NCI-H1930 (cell line): ENCODE results near the gene NPC1.
"Not testable (repeated sequence)": the region's sequence is repeated elsewhere in the genome, so short reads cannot be mapped to it uniquely, and the experiment has no call there.

ENCODE experiments used
- DNase-seq, 2 experiments: peaks; one replicate each; lab custom pipeline; 2025; lab: John Stamatoyannopoulos, UW

NPC1 gene

DNA sequence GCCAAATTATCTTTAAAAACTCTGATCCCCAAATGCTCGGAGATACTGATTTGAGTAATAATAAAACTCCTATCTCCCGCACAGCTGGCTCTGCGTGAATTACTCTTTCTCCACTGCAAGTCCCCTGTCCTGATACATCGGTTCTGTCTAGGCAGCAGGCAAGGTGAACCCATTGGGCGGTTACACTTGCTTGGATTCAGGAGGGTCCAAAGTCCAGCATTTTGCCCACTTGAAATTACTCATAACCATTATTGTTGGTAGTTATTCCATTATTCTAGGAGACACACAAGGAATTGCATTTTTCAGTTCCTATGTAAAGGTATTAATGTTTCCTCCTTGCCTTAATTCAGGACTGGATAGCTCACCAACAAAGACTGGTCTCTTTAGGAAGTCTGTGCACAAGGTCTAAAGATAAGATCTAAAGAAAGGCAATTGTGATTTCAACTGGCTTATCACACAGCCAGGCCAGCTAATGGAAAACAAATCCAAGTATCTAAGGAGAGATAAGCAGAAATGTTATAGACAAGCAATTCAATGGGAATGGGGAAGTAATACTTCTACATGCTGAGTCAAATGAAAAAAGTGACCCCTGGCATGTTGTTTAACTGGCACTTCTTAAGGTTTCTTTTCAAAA is 23.2 kb upstream of the NPC1 start:
- DNase-seq, result no peak

DNA sequence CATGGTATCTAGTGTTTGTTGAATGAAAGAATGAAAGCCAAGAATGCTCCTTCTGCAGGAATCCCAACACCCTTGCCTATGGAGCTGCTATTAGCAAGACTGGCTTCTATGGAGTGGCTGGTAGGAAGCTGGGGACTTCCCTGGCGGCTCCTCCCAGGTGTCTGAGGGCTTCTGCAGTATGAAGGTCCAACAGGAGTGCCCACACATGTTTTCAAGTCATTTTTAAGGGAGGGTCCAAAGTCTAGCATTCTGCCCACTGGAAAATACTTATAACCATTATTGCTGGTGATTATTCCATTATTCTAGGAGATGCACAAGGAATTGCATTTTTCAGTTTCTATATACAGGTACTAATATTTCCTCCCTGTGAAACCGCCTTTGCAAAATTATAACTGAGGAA is 21.9 kb upstream of the NPC1 start:
- no peak for DNase-seq

DNA sequence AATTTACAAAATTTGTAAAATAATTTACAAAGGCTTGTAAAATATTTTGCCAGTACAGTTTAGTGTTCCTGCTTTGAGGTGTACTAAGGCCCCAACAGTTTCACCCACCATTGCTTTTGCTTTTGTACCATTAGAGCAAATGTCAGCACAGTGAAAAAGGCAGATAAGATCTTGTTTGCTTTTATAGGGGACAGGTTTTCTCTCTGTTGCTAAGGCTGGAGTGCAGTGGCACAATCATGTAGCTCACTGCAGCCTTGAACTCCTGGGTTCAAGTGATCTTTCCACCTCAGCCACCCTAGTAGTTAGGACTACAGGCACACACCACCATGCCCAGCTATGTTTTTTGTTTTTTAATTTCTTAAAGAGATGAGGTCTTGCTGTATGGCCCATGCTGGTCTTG is 19.6 kb upstream of the NPC1 start:
- DNase-seq, result no peak

DNA sequence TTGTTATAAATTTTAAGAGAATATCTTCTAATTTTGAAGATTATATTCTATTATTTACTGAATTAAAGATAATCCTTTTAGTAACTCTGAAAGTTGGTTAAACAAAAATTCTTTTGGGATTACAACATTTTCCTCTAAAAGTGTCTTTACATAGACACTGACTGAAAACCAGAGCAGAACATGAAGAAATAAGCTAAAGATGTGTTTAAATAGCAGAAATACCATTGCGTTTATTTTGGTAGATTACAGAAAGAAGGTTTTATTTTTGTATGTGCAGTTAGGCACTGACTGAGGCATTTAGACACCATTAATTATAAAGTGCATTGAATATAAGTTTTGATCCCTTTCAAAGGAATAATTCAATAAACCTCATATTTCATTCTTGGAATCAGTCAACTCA is 13.5 kb upstream of the NPC1 start:
- DNase-seq, result no peak

DNA sequence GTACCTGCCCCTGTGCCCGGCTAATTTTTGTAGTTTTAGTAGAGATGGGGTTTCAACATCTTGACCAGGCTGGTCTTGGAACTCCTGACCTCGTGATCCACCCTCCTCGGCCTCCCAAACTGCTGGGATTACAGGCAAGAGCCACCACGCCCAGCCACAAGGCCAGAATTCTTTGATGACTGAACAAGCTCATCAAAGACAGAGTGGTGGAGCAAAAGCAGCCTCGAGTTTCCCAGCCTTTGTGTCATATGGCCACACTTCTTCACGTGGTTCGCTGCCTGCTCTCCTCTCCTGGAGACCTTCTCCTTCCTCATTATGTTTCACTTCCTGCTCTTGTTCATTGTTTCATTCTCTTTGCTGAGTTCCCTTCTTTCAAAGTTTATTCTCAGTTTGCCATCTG is 9.9 kb upstream of the NPC1 start:
- DNase-seq, result no peak

DNA sequence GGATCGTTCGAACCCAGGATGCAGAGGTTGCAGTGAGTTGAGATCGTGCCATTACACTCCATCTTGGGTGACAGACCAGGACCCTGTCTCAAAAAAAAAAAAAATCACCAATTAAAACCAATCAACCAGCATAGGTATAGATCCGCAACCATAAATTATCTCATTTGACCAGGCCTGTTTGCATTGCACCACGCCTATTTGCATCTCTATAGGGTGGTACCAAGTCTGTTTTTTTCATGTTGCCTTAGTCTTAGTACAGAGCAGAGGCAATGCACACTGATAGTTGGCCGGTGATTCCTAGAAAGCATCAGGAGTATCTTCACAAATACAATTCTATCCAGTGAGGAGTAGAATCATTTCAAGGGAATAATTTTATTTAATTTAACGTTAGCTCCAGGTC is 9.3 kb upstream of the NPC1 start:
- DNase-seq, result no peak

DNA sequence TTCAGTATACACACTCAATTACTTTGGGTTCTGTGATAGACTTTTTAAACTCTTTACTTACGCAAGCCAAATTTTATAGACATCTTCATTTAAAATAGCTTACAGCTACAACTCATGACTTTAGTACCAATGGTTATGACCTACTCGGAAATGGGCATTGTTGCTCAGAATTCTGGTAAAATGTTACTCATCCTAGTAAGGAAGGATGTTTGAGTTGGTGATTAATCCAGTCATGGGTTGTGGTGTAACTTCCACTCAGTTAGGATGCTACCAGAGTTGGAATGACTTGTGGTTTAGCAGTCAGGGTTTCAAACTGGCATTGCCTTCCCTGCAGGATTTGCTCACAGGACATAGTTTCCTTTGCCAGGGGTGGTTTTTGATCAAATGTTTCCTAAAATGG is 7.4 kb upstream of the NPC1 start:
- DNase-seq, result no peak

DNA sequence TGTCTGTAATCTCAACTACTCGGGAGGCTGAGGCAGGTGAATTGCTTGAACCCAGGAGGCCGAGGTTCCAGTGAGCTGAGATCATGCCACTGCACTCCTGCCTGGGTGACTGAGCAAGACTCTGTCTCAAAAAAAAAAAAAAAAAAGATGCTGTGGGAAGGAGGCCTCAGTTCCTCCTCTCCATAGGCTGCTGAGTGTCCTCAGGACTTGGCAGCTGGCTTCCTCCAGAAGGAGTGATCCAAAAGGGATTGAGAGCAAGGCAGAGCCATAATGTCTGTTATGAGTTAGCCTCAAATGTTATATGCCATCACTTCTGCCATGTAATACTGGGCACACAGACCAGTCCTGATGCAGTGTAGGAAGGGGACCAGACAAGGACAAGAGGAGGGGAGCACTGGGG is 6.6 kb upstream of the NPC1 start:
- no peak for DNase-seq

DNA sequence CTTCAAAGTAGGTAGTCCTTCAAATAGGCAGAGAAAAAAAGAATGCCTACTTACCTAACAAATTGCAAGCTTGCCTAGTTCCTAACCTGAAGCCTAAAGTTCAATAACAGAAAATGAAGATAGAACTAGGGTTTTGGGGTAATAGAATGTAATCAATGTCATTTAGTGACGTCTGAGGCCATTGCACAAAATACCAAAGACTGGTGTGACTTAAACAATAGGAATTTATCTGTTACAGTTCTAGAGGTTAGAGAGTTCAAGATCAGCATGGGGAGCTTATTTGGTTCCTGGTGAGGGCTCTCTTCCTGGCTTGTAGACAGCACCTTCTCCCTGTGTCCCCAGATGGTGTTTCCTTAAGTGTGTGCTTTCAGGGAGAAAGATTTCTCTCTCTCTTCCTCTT is 4.7 kb upstream of the NPC1 start:
- no peak for DNase-seq

DNA sequence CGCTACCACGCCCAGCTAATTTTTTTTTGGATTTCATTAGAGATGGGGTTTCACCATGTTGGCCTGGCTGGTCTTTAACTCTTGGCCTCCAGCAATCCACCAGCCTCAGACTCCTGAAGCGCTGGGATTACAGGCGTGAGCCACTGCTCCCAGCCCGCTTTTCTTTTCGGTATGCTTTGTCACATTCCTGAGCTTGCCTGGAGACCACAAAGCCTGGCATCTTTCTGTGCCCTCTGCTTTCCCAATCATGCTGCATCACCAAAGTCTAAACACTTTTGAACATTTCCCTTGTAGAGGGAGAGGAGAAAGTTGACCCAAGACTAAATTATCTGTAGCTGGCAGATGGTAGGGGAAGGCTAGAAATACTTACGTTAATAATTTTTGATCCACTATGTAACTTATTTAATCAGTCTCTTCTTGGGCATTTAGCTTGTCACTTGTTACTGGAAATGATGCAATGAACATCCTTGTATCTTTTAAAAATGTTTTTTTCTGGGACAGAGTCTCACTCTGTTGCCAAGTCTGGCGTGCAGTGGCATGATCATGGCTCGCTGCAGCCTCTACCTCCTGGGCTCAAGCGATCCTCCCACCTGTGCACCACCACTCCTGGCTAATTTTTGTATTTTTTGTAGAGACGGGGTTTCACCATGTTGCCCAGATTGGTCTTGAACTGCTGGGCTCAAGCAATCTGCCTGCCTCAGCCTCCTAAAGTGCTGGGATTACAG is 2.7 kb upstream of the NPC1 start:
- DNase-seq, result no peak

DNA sequence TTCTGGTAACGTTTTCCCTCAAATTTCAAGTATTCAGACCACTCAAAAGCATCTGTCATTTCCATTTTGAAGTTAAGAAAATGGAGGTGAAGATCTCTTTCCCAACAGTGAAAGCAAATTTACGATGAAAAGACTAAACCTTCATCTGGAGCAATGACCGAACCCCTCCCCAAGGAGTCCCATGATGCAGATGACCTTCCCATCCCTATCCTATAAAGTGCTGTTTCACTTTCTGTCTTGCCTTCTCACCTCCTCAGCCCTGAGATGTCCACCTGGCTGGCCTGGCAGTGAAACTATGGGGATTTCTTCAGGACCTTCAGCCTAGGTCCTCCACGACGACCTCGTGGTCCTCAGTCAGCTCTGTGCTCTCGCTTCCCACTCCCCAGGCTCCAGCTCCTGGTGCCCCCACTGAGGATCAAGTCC is 925 bp upstream of the NPC1 start:
- DNase-seq, result no peak

DNA sequence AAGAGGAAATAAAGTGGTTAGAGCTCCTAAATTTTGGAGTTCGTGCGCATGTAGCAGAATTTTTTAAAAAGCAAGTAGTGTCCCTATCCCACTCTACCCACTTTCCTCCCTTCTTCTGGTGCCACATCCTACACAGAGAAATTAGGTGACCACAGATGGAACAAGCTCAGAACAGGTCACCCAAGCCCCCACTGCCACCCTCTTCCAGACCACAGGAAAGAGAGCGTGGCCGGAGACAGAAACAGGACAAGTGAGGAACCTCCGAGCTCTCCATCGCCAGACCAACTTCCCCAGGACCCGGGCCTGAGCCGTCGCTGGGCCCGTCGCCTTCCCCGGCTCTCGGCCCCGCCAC is 433 bp downstream of the NPC1 start:
- DNase-seq, result no peak

DNA sequence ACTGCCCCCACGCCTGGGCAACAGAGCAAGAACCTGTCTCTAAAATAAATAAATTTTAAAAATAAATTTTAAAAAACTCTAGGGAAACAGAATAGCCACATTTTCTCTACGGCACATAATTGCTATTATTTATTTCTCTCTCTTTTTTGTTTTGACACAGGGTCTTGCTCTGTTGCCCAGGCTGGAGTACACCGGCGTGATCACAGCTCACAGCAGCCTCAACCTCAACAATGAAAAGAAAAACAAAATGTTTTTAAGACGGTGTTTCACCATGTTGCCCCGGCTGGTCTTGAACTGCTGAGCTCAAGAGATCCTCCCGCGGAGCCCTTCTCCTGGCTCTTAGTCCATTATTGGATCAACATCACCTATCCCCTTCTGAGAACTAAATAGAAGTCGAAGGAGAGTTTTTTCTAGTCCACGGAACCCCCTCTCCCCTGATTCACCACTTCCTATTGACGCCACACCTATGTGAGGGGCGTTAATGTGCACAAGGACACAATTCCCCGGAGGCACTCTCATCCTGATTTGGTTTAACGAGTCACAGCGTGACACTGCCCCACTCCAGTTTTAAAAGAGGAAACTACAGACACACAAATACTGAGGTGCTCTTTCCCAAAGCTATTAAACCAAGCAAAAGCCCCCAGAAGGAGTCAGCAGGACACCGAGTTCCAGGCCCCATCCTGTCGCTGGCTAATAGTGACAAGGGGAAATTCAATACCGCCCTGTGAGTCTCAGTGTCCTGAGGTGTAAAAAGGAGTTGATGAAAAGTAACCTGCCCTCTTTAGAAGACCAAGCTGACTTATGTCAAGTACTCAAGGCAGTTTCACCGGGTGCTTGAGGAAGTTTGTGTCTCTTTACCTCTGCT is 1.1 kb downstream of the NPC1 start:
- DNase-seq, result no peak

DNA sequence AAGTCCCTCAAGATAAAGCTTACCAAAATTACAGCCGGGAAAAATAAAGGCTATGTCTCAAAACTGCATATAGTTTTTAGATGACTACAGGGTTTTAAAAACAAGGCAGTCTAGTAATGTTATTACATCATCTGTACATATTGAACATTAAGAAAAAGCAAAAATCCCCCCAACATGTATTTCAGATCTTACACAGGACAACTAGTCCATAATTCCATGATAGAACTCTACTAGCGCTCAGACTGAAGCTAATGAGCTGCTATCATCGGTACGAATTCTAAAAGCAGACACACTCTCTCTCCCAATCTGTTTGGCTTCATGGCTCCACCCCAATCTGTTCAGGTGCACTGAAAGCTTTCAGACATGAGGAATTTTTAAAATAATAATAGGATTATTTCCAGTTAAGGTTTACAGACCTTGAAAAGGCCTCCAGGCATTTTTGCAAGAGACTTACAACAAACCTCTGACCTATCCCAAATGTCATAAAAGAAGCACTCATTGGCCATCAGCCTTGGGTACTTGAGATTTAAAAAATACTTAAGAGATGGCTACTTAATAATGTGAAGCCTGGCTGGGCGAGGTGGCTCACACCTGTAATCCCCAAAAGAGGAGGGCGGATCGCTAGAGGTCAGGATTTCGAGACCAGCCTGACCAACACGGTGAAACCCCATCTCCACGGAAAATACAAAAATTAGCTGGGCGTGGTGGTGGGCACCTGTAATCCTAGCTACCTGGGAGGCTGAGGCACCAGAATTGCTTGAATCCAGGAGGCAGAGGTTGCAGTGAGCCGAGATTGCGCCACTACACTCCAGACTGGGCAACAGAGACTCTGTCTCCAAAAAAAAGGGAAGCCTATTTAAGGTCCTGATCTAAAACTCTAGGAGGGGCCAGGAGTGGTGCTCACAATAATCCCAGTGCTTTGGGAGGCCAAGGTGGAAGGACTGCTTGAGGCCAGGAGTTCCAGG is 2.0 kb downstream of the NPC1 start:
- DNase-seq, result no peak

DNA sequence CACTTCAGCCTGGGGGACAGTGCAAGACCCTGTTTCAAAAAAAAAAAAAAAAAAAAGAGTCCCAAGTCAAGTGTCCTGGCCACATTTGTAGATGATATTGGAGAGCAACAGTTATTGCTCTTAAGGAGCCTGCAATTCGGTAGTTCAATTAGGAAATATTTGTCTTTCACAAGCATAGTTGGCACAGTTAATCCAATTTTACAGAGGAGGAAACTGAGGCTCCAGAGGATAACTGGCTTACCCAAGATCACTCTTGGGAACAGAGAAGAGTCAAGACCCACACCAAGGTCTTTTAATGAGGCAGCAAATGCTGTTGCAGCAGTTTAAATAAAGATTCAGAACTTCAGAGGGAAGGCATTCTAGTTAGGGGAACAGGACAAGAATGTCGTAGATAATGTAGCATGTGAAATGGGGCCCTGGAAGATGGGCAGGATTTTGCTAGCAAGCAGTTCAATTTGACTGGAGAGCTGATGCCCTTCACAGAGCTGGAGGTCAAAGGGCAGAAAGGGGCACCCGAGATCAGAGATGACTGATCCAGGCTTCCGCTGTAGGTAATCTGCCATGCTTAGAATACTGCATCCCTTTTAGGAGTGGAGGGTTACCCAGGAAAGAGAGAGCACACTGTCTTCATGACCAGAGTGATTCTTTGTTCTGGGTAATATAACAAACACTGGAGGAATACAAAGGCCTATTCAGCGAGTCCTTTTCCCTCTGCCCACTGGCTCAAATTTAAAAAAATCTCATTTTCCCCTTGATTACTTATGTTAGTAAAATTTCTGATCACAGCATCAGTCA is 3.0 kb downstream of the NPC1 start:
- DNase-seq, result no peak

DNA sequence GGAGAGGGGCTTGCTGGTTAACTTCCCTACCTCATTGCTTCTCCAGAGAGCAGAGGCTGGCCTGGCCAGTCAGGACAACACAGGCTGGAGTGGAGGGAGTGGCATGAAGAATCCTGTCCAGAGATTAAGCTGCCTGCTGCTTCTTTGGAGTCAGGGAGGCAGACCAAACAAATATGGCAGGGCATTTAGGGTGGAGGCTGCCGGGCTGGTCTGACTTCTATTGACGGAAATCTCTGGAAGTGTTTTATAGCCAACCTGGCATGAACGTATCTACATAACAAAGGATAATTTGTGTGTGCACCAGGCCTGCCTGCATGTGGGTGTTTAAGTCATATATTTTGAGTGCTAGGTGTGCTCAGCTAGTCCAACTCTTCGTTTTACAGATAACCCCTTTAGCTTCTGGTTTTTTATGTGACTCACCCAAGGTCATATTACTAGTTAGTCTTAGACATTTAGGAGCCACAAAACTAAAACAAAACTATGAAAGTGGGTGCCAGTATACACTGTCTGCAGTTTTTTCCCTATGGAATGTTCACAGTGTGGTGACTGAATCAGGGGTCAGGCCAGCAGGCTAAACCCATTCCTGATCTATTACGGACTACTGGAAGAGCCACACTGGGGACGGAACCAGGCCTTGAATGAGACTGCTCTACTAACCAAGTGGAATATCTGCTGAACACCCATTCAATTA is 5.5 kb downstream of the NPC1 start:
- no peak for DNase-seq

DNA sequence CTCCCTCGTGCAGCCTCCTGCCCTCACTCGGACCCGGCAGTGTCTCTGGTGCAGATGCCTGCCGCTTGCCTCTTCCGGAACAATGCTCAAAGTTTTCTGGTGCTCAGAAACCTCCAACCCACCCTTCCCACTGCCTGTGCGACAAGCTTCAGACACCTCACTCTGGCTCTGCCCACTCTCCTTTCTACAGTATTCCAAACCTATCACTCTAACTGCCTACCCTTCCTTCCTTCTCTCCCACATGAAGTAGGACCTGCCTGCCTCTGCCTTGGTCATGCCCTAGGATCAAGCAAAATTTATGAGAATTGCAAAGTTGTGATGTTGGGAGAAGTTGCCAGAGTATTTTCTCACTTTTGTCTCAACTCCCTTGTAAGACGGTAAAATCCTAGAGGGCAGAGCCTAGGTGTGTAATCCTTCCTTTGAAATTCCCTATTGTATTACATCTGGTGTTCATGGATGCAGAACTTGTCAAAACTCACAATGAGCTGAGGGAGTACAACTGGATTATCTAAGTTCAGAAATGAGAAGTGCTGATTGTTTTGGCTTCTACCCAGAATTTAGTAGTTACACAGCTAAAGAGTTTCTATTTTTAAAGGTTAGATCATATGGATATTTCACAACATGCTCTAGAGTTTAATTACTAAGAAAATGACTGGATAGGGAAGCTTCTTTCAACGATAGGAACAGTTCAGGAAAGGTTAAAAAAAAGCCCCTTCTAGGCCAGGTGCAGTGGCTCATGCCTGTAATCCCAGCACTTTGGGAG is 7.2 kb downstream of the NPC1 start:
- DNase-seq, result no peak

DNA sequence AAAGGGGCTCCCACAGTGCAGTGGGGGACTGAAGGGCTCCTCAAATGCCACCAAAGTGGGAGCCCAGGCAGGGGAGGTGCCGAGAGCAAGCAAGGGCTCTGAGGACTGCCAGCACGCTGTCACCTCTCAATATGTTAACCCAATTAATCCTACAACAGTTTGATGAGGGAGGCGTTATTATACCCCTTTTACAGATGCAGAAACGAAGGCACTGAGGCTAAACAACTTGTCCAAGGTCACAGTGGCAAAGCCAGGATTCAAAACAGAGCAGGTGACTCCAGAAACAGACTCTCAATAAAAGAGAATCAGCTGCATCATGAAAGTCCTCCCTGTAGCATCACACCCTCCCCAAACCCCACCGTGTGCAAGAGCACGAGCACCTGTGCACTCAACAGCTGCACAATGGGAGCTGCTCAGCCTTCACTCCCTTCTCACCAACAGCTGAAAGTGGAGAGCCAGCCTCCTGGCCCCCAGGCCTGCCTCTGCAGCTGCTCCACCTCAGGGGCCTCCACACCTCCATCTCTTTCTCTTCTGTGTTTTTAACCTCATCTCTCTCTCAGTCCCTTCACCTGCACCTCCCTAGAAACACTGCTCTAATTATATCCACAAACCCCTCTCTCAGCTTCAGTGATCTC is 8.1 kb downstream of the NPC1 start:
- DNase-seq, result no peak

DNA sequence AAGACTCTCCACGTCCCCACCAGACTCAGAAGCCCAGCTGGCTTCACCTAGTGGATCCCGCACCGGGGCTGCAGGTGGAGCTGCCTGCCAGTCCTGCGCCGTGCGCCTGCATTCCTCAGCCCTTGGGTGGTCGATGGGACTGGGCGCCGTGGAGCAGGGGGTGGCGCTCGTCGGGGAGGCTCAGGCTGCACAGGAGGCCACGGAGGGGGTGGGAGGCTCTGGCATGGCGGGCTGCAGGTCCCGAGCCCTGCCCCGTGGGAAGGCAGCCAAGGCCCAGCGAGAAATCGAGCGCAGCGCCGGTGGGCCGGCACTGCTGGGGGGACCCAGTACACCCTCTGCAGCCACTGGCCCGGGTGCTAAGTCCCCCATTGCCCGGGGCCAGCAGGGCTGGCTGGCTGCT is 8.8 kb downstream of the NPC1 start:
- DNase-seq, result not testable (repeated sequence)
